ENCODE measurements around the gene PBRM1. TPM values are rescaled to one million over a fixed set of nuclear protein-coding genes. Genes with fewer than 3 reads are reported as not detected.

PBRM1 gene
- total and polyA plus RNA-seq, 2 of the 8 experiments (the other 6 are each of a cell fraction or from before 2014, with no cell fraction given): 19.3 to 65.8 TPM

- TF ChIP-seq E2F6 (IDR thresholded peaks at IDR 0.05) (peak; percentile 95), POLR2AphosphoS5 (IDR thresholded peaks at IDR 0.05; ENCODE audit: low read depth, low read length) (peak; percentile 95), GTF2F1 (IDR thresholded peaks at IDR 0.05; ENCODE audit: borderline replicate concordance, low read depth, low read length) (peak; percentile 90), TAF7 (optimal IDR thresholded peaks at IDR 0.05; ENCODE audit: borderline replicate concordance, low read depth, low read length) (peak; percentile 90), ASH2L (IDR thresholded peaks at IDR 0.05; ENCODE audit: low read length) (peak; percentile 86), USF2 (IDR thresholded peaks at IDR 0.05; ENCODE audit: low read length) (peak; percentile 85), YY1 (IDR thresholded peaks at IDR 0.05; ENCODE audit: low read depth, low read length) (no peak), CHD7 (IDR thresholded peaks at IDR 0.05; ENCODE audit: insufficient replicate concordance, low read length) (no peak)
Observed at GRCh38 chr3:52536369-52537164, 149.1 kb downstream of the PBRM1 start, which contains the start of gene UQCC5 (continued).

Measured in H1 (cell line).